TTC549 (cell line): ENCODE results near the gene SPACDR.
"Not testable (repeated sequence)": the region's sequence is repeated elsewhere in the genome, so short reads cannot be mapped to it uniquely, and the experiment has no call there.

Source experiments
- FAIRE-seq: peaks from 2 replicates; lab custom pipeline; 2012; peaks lifted over from hg19 to GRCh38; lab: Jason Lieb, UNC

Gene SPACDR

GRCh38 chr7:100465702-100466311, 1.7 kb upstream of the SPACDR start:
- no peak for FAIRE-seq

- no peak for FAIRE-seq
Observed at GRCh38 chr7:100465299-100465698, 1.2 kb upstream of the SPACDR start.

- FAIRE-seq: no peak
Observed at GRCh38 chr7:100464791-100465190, 731 bp upstream of the SPACDR start.

GRCh38 chr7:100457033-100457432, 7.0 kb downstream of the SPACDR start:
- FAIRE-seq: no peak

- FAIRE-seq: no peak
Observed at GRCh38 chr7:100456562-100456961, 7.5 kb downstream of the SPACDR start.

GRCh38 chr7:100455206-100455605, 8.9 kb downstream of the SPACDR start:
- FAIRE-seq: no peak

GRCh38 chr7:100453854-100454253, 10.2 kb downstream of the SPACDR start:
- FAIRE-seq: not testable (repeated sequence)

GRCh38 chr7:100452513-100452912, 11.5 kb downstream of the SPACDR start:
- FAIRE-seq: no peak

- no peak for FAIRE-seq
Observed at GRCh38 chr7:100449190-100449795, 14.8 kb downstream of the SPACDR start.

GRCh38 chr7:100447363-100447762, 16.7 kb downstream of the SPACDR start:
- FAIRE-seq: not testable (repeated sequence)

- FAIRE-seq: no peak
Observed at GRCh38 chr7:100446040-100446439, 18.0 kb downstream of the SPACDR start.

GRCh38 chr7:100444311-100445278, 19.5 kb downstream of the SPACDR start:
- FAIRE-seq: no peak

- no peak for FAIRE-seq
Observed at GRCh38 chr7:100443096-100443840, 20.8 kb downstream of the SPACDR start.

- no peak for FAIRE-seq
Observed at GRCh38 chr7:100441641-100442535, 22.2 kb downstream of the SPACDR start.

GRCh38 chr7:100439244-100439643, 24.8 kb downstream of the SPACDR start:
- FAIRE-seq: not testable (repeated sequence)

- not testable (repeated sequence) for FAIRE-seq
Observed at GRCh38 chr7:100438731-100439130, 25.3 kb downstream of the SPACDR start.

- FAIRE-seq: no peak
Observed at GRCh38 chr7:100438172-100438571, 25.9 kb downstream of the SPACDR start.

- FAIRE-seq: no peak
Observed at GRCh38 chr7:100437150-100438100, 26.6 kb downstream of the SPACDR start.

- no peak for FAIRE-seq
Observed at GRCh38 chr7:100435401-100436304, 28.4 kb downstream of the SPACDR start.
